Aorta (tissue), 5 donors: Measurements from ENCODE around the gene DDX31. TPM values are rescaled to one million over a fixed set of nuclear protein-coding genes. Genes with fewer than 3 reads are reported as not detected.

Source experiments
- ATAC-seq: fragments of 200-7000 bp; cut with Tn5 transposase; one replicate; pipeline ENCODE4 v1.9.1; 2022; ENCODE audit warnings: moderate library complexity; ENCODE audit not compliant: low FRiP score
- DNase-seq, 2 donors: peaks; one replicate each; pipeline ENCODE4 v3.0.0-alpha.2; 2020
- H3K27ac ChIP-seq, 2 donors: one replicate each; pipeline ENCODE4 v1.5.1; 2013; ENCODE audit warnings: low read length in 2 of 2, mild to moderate bottlenecking in 2 of 2, moderate library complexity in 2 of 2, control low read depth in 1 of 2, inconsistent platforms in 1 of 2, low read depth in 1 of 2
- H3K27me3 ChIP-seq, 2 donors: one replicate each; pipeline ENCODE4 v1.6.1; 2013; ENCODE audit warnings: control low read depth in 1 of 2, low read length in 1 of 2, mild to moderate bottlenecking in 1 of 2, moderate library complexity in 1 of 2; ENCODE audit not compliant: insufficient read depth in 2 of 2, control insufficient read depth in 1 of 2
- H3K36me3 ChIP-seq, 2 donors: one replicate each; pipeline ENCODE4 v1.6.1; 2013; ENCODE audit warnings: control low read depth in 1 of 2, low read length in 1 of 2, mild to moderate bottlenecking in 1 of 2; ENCODE audit not compliant: insufficient read depth in 2 of 2, control insufficient read depth in 1 of 2
- H3K4me1 ChIP-seq, 2 donors: one replicate each; pipeline ENCODE4 v1.6.1; 2013; ENCODE audit warnings: low read length in 2 of 2, control low read depth in 1 of 2, mild to moderate bottlenecking in 1 of 2, moderate library complexity in 1 of 2; ENCODE audit not compliant: insufficient read depth in 2 of 2, control insufficient read depth in 1 of 2
- H3K4me3 ChIP-seq, 2 donors: one replicate each; pipeline ENCODE4 v1.5.1; 2013; ENCODE audit warnings: low read length in 2 of 2, control low read depth in 1 of 2, mild to moderate bottlenecking in 1 of 2
- H3K9me3 ChIP-seq: one replicate; pipeline ENCODE4 v1.6.1; 2013; ENCODE audit warnings: mild to moderate bottlenecking, low read length; ENCODE audit not compliant: control insufficient read depth
- WGBS, 2 donors: extraction: QIAGEN DNeasy Blood & Tissue Kit; methylation state at CpG; one replicate each; pipeline ENCODE4 v1.1.7; 2013; 5-methylcytosine and 5-hydroxymethylcytosine counted together
- intact Hi-C, 2 donors: fragments of 100-400 bp; cut with DNase I; formaldehyde crosslinking; loops; one replicate each; pipeline versions ENCODE4 v1.14.2 to v1.15.0; 2022
- polyA plus RNA-seq, 2 donors: library from polyadenylated mRNA; stranded (reverse); fragments of 200-250 nt; gene quantifications; one replicate each; pipeline ENCODE4 v1.2.3, GENCODE V29; 2013
- total RNA-seq, 2 donors: library from RNA; stranded (reverse); fragmentation: NEBNext Ultra II Directional; extraction: Animal tissue kit (Norgen Biotek cat#: 25700); gene quantifications; one replicate each; pipeline ENCODE4 v1.2.1, GENCODE V29; 2021
- donor health status: healthy with polysubstance abuse.
- donor health status: Bipolar disorder and iron deficiency.
- donor health status: DM: no; HTN: no; CAD: no.
- donor health status: DM: no; HTN: no; CAD: no.
- donor health status: DM: yes; HTN: yes; CAD: no.

The DDX31 gene
- total and polyA plus RNA-seq, 4 donors, result 2.8 to 14.1 (median 10.5) TPM

DNA sequence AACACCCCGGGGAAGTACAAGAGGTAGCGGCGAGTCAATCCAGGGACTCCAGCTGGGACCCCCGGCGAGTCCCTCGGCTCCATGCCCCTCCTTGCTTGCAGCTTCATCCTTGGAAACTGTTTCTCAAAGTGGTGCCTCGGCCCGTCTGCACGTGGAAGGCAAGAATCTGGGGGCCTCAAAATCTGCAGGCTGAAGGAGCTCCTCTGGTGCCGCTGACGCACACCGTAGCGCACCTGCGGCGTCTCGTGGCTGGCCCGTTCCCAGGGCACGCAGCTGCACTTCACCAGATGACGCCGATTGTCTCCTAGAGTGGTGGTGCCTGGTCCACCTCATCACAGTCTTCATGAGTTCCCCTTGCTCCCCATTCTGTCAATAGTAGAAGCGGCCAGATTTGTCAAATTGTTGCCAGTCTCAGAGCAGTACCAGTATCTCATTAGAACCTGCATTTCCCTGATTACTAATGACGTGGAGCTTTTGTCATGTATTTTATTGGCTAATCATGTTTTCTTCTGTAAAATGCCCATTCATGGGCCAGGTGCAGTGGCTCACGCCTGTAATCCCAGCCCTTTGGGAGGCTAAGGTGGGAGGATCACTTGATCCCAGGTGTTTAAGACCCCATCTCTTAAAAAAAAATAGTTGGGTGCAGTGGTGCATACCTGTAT, 39.1 kb upstream of the DDX31 start:
- intact Hi-C loops, result no loop called here
- WGBS, 2 donors, result 84 to 89% methylated on average over 23 of the region's 23 CpGs

DNA sequence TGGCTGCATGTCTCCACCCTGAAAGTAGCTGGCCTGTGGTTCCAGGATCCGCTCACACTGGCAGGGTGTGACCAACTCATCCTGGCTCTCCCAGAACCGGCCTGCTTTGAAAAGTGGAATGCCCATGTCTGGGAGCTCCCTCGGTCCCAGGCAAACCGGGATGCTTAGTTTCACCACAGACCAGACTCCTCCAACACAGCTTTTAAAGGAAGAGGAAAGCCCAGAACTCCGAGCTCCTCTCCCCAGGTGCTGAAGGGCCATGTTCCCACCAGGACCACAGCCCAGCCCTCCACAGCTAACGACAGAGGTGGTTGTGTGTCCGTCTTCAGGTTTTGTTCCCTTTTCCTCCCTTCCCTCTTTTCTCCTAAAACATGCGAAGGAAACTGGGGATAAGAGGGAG, 38.5 kb upstream of the DDX31 start:
- 79 to 82% methylated on average over 8 of the region's 8 CpGs for WGBS, 2 donors
- H3K4me1 ChIP-seq, result no peaks in the 10 kb centered on the region
- H3K36me3 ChIP-seq, result no peaks in the 10 kb centered on the region
- intact Hi-C loops, result no loop called here
- H3K9me3 ChIP-seq, result no peaks in the 10 kb centered on the region
- H3K4me3 ChIP-seq, result no peak overlapping the region
- no peaks in the 10 kb centered on the region for H3K27me3 ChIP-seq
- DNase-seq, result no peak
- H3K27ac ChIP-seq, result no peak overlapping the region
- ATAC-seq, result no peak

More for the DNA sequence above, 39.1 kb upstream of the DDX31 start:
- Histone ChIP-seq H3K4me1 (no peaks in the 10 kb centered on the region), H3K4me3 (no peak overlapping the region), H3K27me3 (no peaks in the 10 kb centered on the region), H3K36me3 (no peaks in the 10 kb centered on the region), H3K27ac (no peak overlapping the region), H3K9me3 (no peaks in the 10 kb centered on the region)
- no peak for DNase-seq
- no peak for ATAC-seq

DNA sequence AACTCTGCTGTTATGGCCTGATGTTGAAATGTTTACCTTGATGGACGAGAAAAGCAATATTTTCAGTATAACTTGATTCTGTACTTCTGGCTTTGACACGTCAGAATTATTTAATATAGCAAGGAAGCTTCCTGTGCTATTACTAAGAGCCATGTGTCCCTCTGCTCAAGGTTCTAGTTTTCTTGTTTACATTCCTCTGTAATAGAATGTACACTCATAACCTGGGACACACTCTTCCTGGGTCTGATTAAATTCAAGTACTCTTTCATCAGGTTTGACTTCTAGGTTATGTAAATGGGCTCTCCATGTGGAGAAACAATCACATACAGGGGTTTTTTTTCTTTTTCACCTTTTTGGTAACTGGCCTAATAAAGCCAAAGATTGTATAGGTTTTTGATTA, 33.6 kb upstream of the DDX31 start:
- H3K4me1 ChIP-seq, result no peaks in the 10 kb centered on the region
- no peaks in the 10 kb centered on the region for H3K27me3 ChIP-seq
- intact Hi-C loops, result no loop called here
- 21% methylated on average over 2 of the region's 2 CpGs for WGBS, 2 donors
- H3K4me3 ChIP-seq, result no peak overlapping the region
- no peaks in the 10 kb centered on the region for H3K9me3 ChIP-seq
- no peaks in the 10 kb centered on the region for H3K36me3 ChIP-seq
- DNase-seq, result no peak
- no peak for ATAC-seq
- H3K27ac ChIP-seq, result no peak overlapping the region

DNA sequence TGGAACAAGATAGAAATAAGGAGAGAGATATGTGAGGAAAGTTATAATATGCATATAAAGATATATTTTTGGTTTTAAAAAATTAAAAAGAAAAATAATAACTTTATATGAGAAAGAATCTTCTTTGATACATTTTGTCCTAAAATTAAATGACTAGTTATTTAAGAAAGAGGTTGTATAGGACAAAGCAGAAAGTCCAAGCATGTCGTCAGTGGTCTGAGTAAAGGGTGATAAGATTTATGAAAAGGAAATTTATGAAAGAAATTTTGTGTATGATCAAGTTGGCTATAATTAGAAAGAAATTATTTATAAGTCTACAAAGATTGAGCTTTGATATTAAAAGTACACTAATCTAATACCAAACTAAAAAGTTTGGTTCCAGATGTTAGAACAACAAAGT, 32.5 kb upstream of the DDX31 start:
- Histone ChIP-seq H3K4me1 (no peaks in the 10 kb centered on the region), H3K36me3 (no peaks in the 10 kb centered on the region), H3K27me3 (no peaks in the 10 kb centered on the region), H3K27ac (no peak overlapping the region), H3K9me3 (no peaks in the 10 kb centered on the region), H3K4me3 (no peak overlapping the region)
- 0 to 1% methylated on average over 1 of the region's 1 CpG for WGBS, 2 donors
- intact Hi-C loops, result no loop called here
- ATAC-seq (no peak), DNase-seq (no peak)

- Histone ChIP-seq H3K9me3 (no peaks in the 10 kb centered on the region), H3K27me3 (no peaks in the 10 kb centered on the region), H3K36me3 (no peaks in the 10 kb centered on the region), H3K4me1 (no peaks in the 10 kb centered on the region), H3K27ac (no peak overlapping the region), H3K4me3 (no peak overlapping the region)
- ATAC-seq (no peak), DNase-seq (no peak)
- intact Hi-C loops, result no loop called here
- 0 to 2% methylated on average over 1 of the region's 1 CpG for WGBS, 2 donors
Observed at GRCh38 chr9:132699956-132700355, 30.2 kb upstream of the DDX31 start.

- DNase-seq (no peak), ATAC-seq (no peak)
- Histone ChIP-seq H3K9me3 (no peaks in the 10 kb centered on the region), H3K27ac (no peak overlapping the region), H3K4me3 (no peak overlapping the region), H3K36me3 (no peaks in the 10 kb centered on the region), H3K27me3 (no peaks in the 10 kb centered on the region), H3K4me1 (no peaks in the 10 kb centered on the region)
- intact Hi-C loops, result no loop called here
- 1 to 4% methylated on average over 4 of the region's 4 CpGs for WGBS, 2 donors
Observed at GRCh38 chr9:132698989-132699388, 29.2 kb upstream of the DDX31 start.

GRCh38 chr9:132697230-132697629, 27.4 kb upstream of the DDX31 start:
- Histone ChIP-seq H3K27me3 (no peaks in the 10 kb centered on the region), H3K4me1 (no peaks in the 10 kb centered on the region), H3K4me3 (no peak overlapping the region), H3K27ac (no peak overlapping the region), H3K9me3 (no peaks in the 10 kb centered on the region), H3K36me3 (no peaks in the 10 kb centered on the region)
- DNase-seq (no peak), ATAC-seq (no peak)
- intact Hi-C loops, result no loop called here

- DNase-seq (no peak), ATAC-seq (no peak)
- Histone ChIP-seq H3K27ac (no peak overlapping the region), H3K4me3 (no peak overlapping the region), H3K36me3 (peaks cover 2% of the 10 kb centered on the region in 2 donors), H3K4me1 (no peaks in the 10 kb centered on the region), H3K27me3 (no peaks in the 10 kb centered on the region), H3K9me3 (no peaks in the 10 kb centered on the region)
- 48 to 50% methylated on average over 2 of the region's 2 CpGs for WGBS, 2 donors
- intact Hi-C loops, result no loop called here
Observed at GRCh38 chr9:132694144-132694543, 24.4 kb upstream of the DDX31 start.

- H3K27ac ChIP-seq, result no peak overlapping the region
- WGBS, 2 donors, result 56 to 62% methylated on average over 1 of the region's 1 CpG
Observed at GRCh38 chr9:132690696-132691095, 20.9 kb upstream of the DDX31 start.

More at GRCh38 chr9:132690696-132691095, 20.9 kb upstream of the DDX31 start:
- Histone ChIP-seq H3K27me3 (no peaks in the 10 kb centered on the region), H3K36me3 (peaks cover 2 to 7% of the 10 kb centered on the region in 2 donors), H3K4me1 (no peaks in the 10 kb centered on the region), H3K4me3 (no peak overlapping the region), H3K9me3 (no peaks in the 10 kb centered on the region)
- intact Hi-C loops, result no loop called here
- DNase-seq, result no peak
- ATAC-seq, result no peak
